GM21390 (cell line): ENCODE data around the gene PTK7.
A peak's percentile ranks its signal among the peaks of the same experiment; 100 is the strongest.
"Not testable (repeated sequence)": the region's sequence is repeated elsewhere in the genome, so short reads cannot be mapped to it uniquely, and the experiment has no call there.

Experiments used
- ATAC-seq: cut with Tn5 transposase; IDR thresholded peaks from one replicate; pipeline ENCODE4 v1.9.1; 2021; ENCODE audit not compliant: unreplicated experiment

PTK7 gene

DNA sequence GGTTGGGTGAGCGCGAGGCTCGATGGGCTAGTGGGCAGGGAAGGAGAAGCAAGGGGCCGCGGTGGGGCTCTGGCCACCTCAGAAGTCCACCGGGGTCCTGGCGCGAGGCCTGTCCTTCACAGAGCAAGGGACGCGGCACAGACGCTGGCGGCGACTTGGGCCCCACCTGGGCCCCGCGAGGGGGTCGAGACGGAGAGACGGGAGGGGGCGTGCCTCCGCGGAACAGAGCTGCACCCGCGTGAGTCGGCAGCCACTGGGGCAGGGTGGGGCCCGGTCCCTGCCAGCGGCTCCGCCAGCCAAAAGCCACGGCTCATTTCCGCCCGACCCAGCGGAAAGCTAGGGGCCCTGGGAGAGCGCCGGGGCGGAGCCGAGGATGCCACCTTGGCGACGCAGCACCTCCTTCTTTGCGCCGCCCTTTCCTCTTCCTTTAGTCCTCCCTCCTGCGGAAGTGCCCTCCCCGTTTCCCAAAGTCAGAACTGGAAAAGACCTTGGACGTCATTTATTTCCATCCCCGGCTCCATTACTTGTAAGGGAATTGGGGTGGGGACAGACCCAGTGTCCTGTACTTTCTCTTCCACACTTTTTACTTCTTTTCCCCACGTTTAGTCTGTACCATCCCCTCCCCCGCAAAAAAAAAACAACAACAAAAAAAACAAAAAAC lies 22.4 kb upstream of the PTK7 start, which contains the start of gene CUL7:
CUL7 (minus strand) TSS at position 307 of the 661 bp plus-strand sequence. CDS start 1,063 bp downstream, outside the sequence.
- ATAC-seq, result peak; percentile 88

DNA sequence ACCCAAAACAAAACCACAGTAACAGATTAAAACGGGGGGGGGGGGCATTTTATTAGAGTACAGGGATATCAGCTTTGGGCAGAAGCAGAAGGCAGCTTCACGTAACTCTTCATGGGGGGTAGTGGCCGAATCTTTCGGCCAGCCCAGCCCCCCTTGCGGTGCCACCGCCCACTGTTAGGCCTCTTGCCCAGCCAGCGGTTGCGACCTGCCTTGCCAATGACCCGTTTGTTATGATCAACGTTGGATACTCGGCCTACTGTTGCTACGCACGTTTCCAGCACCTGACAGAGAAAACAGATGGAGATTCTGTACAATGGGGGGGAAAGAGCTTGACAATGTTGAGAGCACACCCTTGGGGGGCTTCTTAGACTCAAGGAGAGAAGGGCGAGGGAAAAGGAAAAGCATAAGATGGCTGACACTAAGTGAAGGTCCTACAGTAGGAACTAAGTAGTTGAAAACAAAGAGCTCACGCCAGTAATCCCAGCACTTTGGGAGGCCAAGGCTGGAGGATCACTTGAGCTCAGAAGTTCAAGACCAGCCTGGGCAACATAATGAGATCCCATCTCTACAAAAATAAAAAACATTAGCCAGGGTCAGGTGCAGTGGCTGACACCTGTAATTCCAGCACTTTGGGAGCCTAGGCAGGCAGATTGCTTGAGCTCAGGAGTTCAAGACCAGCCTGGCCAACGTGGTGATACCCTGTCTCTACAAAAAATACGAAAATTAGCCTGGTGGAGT lies 21.7 kb upstream of the PTK7 start:
- no peak for ATAC-seq

DNA sequence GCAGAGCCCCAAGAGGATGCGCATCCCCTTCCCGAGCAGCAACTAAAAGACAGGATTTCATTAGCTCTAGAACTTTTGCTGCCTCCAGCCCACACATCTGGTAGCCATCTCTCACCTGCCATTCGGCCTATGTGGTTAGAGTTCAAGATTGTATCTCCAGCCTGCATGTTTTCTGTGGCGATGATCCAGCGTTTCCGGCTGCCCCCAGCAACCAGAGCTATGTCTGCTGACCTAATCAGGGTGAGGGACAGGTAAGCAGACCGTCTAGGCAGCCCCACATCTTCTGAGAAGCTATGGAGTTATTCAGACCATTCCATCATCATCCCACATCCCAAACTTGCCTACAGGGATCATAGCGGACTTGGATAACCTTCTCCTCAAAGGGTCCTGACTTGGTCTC lies 20.1 kb upstream of the PTK7 start:
- no peak for ATAC-seq

DNA sequence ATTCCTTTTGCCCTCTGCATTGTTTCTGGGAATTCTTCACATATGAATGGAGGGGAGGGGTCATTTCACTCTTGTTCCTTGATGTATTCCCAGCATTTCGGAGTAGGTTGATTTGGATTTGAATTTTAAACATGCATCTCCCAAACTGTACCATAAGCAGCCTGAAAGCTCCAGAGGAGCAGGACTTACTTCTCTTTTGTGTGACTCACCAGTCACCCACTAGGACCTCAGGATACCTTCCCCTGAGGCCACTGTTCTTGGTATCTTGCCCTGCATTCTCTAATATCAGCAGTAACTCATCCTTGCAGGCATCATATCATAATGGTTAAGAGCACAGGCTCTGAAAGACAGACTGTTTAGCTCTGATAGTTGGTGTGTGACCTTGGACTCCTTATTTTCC lies 17.6 kb upstream of the PTK7 start:
- ATAC-seq, result no peak

DNA sequence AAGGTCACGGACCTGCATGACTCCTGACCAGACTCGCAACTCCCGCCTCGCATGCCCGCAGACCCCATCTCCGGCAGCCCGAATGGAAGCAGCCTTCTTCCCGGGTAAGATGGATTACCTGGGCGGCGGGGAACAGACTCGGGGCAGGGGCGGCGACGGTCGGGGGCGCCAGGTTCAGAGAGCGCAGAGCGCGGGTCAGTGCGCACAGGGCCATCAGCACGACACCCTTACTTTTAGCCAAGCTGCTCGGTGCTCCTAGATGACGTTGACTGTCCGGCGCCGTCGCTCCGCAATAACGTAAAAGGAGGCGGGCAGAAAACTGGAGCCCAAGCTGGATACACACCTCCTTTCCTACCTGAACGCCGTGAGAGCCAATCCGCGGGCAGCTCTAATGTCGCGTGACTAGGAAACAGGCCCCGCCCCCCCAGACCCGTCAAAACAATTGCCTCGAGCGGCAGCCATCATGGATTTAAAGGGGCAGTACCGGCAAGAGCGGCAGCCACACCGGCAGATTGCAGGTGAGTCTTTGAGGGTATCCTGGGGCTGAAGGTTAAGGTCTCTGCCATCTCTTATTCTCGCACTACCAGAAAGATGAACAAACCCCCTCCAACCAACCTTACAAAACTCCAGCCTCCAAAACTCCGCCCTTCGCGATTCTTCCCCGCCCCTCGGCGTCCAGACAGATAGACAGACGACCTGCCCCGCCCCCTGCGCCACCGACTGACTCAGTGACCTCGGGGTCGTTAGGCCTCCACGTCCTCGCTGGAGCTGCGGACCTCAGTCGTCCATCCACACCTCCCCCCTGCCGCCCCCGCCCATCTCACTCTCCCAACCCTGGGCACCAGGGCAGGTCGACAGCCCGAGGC lies 16.7 kb upstream of the PTK7 start, which contains the start of the genes KLC4 and MRPL2:
KLC4 (plus strand) TSS at position 464 of the 866 bp plus-strand sequence. CDS start 1,705 bp downstream, outside the sequence.
MRPL2 (minus strand) TSS at position 267 of the 866 bp plus-strand sequence; CDS start at position 214, 53 bp downstream.
- ATAC-seq, result peak; percentile 82

DNA sequence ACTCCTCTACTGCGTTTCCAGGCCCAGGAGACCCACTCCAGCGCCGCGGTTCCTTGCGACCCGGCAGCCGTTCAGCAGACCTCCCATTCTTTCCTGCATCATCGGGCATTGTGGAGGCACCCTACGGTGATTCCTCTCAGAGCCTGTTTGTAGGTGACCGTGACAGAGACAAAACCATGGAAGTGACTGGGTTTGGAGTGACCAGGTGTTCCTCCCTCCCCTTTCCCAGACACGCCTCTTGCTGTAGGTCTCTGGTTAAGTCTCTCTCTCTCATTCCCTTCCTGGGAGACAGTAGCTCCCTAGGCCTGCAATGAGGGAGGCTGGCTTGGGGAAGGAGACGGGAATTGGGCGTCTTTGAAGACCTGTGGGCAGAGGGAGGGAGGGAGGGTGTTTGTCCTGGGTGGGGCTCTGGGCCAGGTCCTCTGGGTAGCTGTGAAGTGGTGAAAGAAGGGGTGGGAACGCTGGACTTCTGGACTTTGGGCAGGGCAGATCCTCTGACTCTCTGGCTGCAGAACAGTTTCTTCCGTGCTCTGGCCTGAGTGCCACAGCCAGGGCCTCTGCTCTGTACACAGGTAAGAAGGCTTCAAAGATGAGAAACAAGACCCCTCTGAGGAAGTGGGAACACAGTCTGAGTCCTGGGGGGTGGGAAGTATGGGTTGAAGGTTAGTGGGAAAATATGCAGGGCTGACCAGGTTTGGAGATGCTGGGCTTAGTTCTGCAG lies 15.9 kb upstream of the PTK7 start:
- no peak for ATAC-seq

DNA sequence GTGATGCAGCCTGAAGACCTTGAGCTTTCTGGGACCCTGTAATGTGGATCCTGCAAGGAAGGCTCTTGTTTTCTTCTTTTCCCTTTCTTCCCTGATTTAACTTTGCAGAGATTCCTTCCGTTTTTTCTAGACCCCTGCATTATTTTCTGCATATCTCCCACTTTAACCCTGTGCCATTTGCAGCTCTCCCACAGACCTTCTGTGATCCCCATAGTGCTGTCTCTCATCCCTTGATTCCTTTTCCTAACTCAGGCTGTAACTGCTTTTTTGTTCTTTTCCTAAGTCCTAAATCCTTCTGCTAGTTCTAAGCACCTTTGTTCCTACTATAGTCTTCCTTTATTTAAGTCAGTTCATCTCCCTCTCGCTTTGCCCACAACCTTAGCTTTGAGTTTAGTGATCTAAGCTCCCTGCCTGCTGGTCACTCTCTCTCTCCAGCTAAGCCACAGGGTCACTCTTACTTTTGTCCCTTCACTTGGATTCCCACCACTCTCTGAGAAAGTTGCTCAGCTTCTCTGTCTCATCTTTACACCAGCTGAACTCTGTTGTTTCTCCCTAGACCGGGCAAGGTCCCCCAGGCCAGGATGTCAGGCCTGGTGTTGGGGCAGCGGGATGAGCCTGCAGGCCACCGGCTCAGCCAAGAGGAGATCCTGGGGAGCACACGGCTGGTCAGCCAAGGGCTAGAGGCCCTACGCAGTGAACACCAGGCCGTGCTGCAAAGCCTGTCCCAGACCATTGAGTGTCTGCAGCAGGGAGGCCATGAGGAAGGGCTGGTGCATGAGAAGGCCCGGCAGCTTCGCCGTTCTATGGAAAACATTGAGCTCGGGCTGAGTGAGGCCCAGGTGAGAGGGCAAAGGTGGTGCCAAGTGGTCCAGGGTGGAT lies 15.1 kb upstream of the PTK7 start:
- no peak for ATAC-seq

DNA sequence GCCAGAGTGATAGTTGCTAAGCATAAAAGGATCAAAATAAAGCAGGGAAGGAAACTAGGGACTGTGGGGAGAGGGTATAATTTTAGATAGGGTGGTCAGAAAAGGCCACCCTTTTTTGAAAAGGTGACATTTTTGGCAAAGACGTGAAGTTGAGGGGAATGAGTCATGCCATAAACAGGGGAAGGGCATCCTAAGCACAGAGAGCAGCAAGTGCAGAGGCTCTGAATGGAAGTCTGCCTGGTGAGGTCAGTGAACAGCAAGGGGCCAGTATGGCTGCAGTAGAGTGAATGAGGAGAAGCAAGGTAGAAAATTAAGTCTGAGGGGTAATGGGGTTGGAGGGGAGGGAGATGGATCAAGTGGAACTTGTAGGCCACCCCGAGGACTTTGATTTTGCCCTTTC lies 14.3 kb upstream of the PTK7 start:
- no peak for ATAC-seq

DNA sequence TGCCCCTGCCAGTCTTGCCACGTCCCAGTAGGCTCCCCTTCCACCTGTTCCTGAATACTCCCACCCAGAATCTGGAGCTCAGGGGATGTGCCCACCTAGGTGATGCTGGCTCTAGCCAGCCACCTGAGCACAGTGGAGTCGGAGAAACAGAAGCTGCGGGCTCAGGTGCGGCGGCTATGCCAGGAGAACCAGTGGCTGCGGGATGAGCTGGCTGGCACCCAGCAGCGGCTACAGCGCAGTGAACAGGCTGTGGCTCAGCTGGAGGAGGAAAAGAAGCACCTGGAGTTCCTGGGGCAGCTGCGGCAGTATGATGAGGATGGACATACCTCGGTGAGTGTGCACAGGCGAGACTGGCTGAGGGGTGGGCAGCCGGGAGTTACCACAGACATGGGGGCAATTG lies 13.3 kb upstream of the PTK7 start:
- no peak for ATAC-seq

DNA sequence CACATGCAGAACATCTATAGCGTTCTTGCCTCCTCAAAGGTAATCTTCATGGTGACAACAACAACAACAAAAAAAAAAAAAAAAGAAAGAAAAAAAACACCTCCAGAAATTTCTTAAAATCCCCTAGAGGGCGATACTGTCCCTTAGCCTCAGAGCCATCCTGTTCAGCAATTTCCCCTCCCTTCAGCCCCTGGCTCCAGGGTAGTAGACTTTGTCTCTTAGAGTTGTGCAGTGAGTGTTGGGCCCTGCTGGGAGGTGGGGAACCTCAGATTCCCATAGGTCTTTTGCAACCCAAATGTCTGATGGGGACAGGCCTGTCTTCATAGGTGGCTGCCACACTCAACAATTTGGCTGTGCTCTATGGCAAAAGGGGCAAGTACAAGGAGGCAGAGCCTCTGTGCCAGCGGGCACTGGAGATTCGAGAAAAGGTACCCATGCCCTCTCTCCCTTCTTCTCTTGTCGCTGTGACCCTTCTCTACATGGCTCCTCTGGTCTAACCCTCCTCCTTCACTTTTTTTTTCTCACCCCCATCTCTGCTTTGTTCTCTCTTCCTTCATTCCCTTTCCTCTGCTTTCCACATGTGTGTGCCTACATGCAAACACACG lies 6.0 kb upstream of the PTK7 start:
- ATAC-seq, result no peak

DNA sequence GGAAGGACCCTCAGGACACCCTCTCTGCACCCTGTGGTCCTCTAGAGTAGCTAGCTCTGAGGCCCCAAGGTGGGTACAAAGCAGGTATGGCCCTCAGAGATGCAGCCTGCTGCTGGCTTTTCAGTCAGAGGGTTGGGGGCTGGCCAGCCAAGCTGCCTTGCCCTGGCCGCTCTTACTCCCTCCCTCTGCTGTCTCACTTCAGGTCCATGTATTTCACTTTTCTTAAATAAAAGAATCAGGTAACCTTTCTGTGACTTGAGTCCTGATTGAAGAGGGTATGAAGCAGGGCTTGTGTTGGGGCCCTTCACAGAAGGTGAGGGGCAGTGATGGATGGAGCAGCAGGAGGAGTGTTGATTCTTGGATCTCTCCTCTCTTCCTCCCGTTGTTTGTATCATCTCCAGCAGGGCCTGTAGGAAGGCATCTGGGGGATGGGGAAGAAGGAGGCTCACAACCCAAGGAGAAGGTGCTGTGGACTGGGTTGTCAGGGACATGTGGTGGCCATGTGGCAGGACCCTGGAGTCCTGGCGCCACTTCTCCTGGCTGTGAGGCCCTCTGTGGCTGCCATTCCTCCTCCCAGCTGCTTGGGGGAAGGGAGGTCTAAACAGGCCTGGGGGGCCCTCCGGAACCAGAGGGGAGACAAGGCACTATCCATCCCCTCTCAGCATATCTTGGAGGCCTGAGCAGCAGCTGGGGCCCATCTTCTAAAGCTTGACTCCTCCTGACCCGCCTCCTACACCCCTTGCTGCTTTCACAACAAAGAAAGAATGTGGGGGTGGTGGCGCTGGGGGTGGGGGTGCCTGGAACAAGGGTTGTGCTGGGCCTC lies 1.1 kb upstream of the PTK7 start:
- ATAC-seq, result no peak

DNA sequence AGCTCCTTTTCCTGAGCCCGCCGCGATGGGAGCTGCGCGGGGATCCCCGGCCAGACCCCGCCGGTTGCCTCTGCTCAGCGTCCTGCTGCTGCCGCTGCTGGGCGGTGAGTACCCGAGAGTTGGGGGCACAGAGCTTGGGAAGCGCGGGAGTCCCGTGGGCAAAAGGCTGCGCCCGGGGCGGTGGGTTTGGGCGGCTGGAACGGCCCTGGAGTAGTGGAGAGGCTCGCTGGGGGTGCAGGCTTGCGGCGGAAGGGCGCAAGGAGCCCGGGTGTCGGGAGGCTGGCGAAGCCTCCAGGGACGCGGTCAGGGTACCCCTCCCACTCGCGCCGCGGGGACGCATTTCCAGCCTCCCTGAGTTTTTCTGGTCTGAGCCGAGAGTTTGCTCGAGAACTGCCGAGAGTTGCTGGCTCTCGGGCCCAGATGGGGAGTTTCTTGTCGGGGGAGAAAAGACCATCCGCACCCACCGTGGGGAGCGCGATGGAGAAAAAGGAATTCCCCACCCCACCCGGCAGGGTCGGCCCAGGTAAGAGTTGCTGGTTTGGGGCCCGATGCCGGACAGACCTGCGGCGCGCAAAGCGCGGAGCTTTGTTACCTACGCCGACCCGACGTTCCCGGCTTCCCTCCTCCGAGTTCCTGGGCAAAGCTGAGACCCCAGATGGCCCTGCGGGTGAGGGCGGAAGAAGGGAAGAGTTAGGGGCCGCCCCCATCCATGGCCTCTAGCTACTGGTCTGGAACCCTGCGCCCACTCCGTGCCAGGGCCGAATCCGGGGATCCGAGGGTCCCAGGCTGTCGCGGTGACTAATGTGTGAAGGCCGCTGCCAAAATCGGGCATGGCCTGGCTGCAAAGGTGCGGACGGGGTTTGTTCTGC lies 584 bp downstream of the PTK7 start:
- ATAC-seq, result no peak

DNA sequence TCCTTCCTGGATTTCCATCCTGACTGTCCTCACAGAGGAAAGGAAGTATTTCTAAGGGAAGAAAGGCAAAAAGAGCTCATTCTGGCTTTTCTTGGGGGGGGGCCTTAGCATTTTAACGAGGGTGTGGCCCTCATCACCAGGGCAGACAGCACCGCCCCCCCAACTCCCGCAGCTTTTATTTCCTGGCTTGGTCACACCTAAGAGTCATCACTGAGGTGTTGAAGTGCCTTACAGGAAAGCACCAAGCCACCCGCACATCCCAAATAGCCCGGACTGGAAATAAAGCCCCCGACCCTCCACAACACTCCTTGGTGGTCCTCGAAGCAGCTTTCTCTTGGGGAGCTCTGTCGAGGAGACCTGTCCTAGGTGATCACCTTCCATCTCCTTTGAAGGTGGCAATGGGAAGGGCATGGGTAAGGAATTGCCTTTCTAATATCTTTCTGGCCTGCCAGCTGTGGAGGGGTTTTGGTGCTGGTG lies 1.3 kb downstream of the PTK7 start:
- no peak for ATAC-seq

DNA sequence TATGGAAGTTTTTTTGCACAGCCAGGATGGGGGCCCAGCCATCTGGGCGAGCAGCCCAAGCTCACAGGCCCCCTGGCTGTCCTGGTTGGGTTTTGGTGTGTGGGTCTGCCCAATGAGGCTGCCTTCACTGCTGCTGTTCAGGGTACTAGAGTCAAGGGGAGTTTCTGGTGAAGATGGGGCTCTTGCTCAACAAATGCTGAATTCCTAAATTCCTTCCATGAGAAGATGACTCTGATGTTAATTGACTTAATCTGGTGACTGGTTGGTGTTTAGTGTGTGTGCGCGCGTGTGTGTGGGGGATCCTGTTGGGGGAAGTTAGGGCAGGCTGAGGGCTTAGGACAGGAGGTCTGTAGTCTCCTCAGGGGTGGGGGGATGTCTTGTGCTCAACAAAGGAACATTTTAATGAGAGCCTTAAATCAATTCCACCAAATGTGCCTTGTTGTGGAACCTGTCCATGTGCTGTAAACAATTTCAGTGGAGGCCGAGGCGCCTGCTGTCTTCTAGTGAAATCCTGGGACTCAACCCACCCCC lies 1.9 kb downstream of the PTK7 start:
- no peak for ATAC-seq

DNA sequence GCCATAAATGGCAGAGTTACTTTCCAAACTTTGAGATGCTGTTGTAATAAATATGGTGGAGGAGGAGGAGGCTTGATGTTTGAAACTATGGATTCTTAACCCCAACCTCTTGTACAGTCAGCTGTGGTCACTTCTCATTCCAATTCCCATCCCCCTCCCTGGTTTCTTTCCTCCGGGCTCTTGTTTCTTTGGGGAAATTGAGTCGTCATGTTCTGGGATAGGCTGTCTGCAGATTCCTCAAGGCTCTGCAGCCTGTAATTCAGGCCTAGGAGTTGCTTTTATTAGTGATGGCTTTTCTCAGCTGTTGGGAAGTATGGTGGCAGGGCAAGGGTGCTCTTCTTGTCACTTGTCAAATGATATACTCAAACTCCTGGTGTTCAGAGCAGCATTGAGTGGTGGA lies 2.6 kb downstream of the PTK7 start:
- ATAC-seq, result no peak

DNA sequence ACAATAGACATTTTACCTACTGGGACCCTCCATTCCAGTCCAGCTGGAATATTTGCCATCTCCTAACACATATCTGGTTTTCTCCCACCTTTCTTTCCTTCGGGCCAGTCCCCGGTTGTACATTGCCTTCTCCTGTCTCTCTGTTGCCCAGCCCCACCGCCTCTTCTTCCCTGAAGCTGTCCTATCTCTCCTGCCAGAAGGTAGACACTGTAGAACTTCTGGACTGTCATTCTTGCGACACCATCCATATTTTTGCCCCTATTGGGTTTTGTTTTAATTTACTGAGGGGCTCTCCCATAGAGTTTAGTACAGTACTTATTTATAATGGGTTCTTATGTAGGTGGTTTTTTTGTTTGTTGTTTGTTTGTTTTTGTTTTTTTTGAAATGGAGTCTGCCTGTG lies 4.9 kb downstream of the PTK7 start:
- ATAC-seq, result no peak

DNA sequence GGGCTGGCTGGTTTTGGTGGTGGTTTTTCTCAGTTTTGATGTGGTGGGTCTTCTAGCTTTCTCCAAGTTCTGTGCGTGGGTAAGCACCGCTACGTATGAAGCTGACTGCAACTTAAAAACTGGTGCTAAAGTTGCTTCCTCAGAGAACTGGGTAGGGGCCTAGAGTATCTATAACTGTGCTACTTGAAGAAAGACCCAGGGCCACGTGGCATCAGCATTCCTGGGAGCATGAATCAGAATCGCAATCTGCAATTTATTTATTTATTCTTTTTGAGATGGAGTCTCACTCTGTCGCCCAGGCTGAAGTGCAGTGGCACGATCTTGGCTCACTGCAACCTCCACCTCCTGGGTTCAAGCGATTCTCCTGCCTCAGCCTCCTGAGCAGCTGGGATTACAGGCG lies 5.8 kb downstream of the PTK7 start:
- not testable (repeated sequence) for ATAC-seq
